HL-60 (cell line): ENCODE results near the gene MCCC1.
"Not testable (repeated sequence)": the region's sequence is repeated elsewhere in the genome, so short reads cannot be mapped to it uniquely, and the experiment has no call there.

ENCODE experiments used
- CTCF ChIP-seq: IDR thresholded peaks from one replicate; pipeline ENCODE4 v1.5.1; 2011; ENCODE audit warnings: low read length, control low read depth, inconsistent platforms; ENCODE audit not compliant: insufficient read depth
- POLR2AphosphoS5 ChIP-seq: IDR thresholded peaks from 2 replicates; pipeline ENCODE4 v1.6.1; 2012; ENCODE audit warnings: low read depth

- not testable (repeated sequence) for TF ChIP-seq CTCF, POLR2AphosphoS5
Measured at GRCh38 chr3:183101040-183101439, 1.7 kb upstream of the MCCC1 start.
